Erythroblast (primary cell): ENCODE data around the gene BLM.

Experiments
- DNase-seq, 2 experiments: peaks; one replicate each; lab custom pipeline; 2025; lab: John Stamatoyannopoulos, UW
- GATA1 ChIP-seq: IDR thresholded peaks from 2 replicates; pipeline ENCODE4 v1.6.1; 2011; ENCODE audit warnings: low read depth, mild to moderate bottlenecking, control low read depth, low read length, moderate library complexity
- POLR2A ChIP-seq: IDR thresholded peaks from 2 replicates; pipeline ENCODE4 v1.6.1; 2011; ENCODE audit warnings: mild to moderate bottlenecking, low read length

Gene BLM

GRCh38 chr15:90857883-90858443, 140.8 kb downstream of the BLM start:
- DNase-seq, result no peak
- TF ChIP-seq POLR2A, result no peak
- TF ChIP-seq GATA1, result no peak

GRCh38 chr15:90859234-90860131, 142.3 kb downstream of the BLM start:
- DNase-seq, result no peak
- TF ChIP-seq GATA1 (no peak), POLR2A (no peak)

GRCh38 chr15:90860450-90860849, 143.3 kb downstream of the BLM start:
- DNase-seq, result no peak
- TF ChIP-seq POLR2A (no peak), GATA1 (no peak)

GRCh38 chr15:90860942-90861675, 144.0 kb downstream of the BLM start:
- TF ChIP-seq GATA1 (no peak), POLR2A (no peak)
- DNase-seq, result no peak

- DNase-seq, result no peak
- TF ChIP-seq POLR2A (no peak), GATA1 (no peak)
Observed at GRCh38 chr15:90862487-90862886, 145.3 kb downstream of the BLM start.

- TF ChIP-seq POLR2A, result no peak
- no peak for TF ChIP-seq GATA1
Observed at GRCh38 chr15:90862964-90863778, 146.0 kb downstream of the BLM start.

GRCh38 chr15:90863987-90864386, 146.8 kb downstream of the BLM start:
- TF ChIP-seq GATA1 (no peak), POLR2A (no peak)
- no peak for DNase-seq

More at GRCh38 chr15:90862964-90863778, 146.0 kb downstream of the BLM start:
- DNase-seq, result no peak

GRCh38 chr15:90864507-90864906, 147.4 kb downstream of the BLM start:
- no peak for DNase-seq
- TF ChIP-seq GATA1 (no peak), POLR2A (no peak)

- DNase-seq, result no peak
- TF ChIP-seq POLR2A (no peak), GATA1 (no peak)
Observed at GRCh38 chr15:90865702-90866101, 148.6 kb downstream of the BLM start.
